ENCODE data around the gene DOCK4. TPM values are rescaled to one million over a fixed set of nuclear protein-coding genes. Genes with fewer than 3 reads are reported as not detected.

The DOCK4 gene
- total RNA-seq, 4 donors from 2014 or later: 14.0 to 48.1 (median 30.9) TPM

GRCh38 chr7:111841596-111842205, 364.5 kb downstream of the DOCK4 start:
- H3K27me3 ChIP-seq: no peaks in the 10 kb centered on the region
- intact Hi-C loops (cut with DNase I): no loop called here
- WGBS, 2 donors: 77 to 84% methylated on average over 5 of the region's 5 CpGs
- no peak for DNase-seq
- no peaks in the 10 kb centered on the region for H3K9me3 ChIP-seq
- H3K4me3 ChIP-seq (replicated peaks in 1 of 3): no peak overlapping the region
- H3K27ac ChIP-seq: no peak overlapping the region
- no peaks in the 10 kb centered on the region for H3K36me3 ChIP-seq
- TF ChIP-seq, protein P1, sequence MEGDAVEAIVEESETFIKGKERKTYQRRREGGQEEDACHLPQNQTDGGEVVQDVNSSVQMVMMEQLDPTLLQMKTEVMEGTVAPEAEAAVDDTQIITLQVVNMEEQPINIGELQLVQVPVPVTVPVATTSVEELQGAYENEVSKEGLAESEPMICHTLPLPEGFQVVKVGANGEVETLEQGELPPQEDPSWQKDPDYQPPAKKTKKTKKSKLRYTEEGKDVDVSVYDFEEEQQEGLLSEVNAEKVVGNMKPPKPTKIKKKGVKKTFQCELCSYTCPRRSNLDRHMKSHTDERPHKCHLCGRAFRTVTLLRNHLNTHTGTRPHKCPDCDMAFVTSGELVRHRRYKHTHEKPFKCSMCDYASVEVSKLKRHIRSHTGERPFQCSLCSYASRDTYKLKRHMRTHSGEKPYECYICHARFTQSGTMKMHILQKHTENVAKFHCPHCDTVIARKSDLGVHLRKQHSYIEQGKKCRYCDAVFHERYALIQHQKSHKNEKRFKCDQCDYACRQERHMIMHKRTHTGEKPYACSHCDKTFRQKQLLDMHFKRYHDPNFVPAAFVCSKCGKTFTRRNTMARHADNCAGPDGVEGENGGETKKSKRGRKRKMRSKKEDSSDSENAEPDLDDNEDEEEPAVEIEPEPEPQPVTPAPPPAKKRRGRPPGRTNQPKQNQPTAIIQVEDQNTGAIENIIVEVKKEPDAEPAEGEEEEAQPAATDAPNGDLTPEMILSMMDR (IDR thresholded peaks at IDR 0.05): no peak
- TF ChIP-seq POLR2A (IDR thresholded peaks at IDR 0.05): no peak
- H3K4me1 ChIP-seq: no peaks in the 10 kb centered on the region

DNA sequence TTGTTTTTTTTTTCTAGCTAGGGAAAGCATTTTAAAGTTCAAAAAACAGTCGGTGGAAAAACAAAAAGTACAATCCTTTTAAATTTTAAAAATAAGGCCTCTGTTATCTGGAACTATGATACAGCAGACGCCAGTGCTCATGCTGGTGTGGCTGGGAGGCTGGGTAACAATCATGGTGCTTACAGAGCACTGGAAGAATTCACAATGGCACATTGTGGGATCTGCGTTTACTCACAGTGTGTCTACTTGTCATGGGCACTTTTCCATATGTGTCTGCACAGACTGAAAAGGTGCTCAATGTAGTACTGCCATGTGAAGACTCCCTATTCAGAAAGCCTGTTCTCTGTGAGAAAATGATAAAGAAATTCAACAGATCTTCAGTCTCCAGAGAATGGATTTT, 365.7 kb downstream of the DOCK4 start:
- H3K36me3 ChIP-seq: no peaks in the 10 kb centered on the region
- intact Hi-C loops (cut with DNase I): no loop called here
- TF ChIP-seq POLR2A (IDR thresholded peaks at IDR 0.05): no peak
- TF ChIP-seq, protein P1 (IDR thresholded peaks at IDR 0.05): no peak

GRCh38 chr7:111839261-111839660, 366.9 kb downstream of the DOCK4 start:
- no peaks in the 10 kb centered on the region for H3K27me3 ChIP-seq
- no peaks in the 10 kb centered on the region for H3K4me1 ChIP-seq
- no peak for DNase-seq
- no peak overlapping the region for H3K4me3 ChIP-seq (replicated peaks in 1 of 3)
- intact Hi-C loops (cut with DNase I): no loop called here
- no peaks in the 10 kb centered on the region for H3K9me3 ChIP-seq
- H3K27ac ChIP-seq: no peak overlapping the region
- TF ChIP-seq, protein P1 (IDR thresholded peaks at IDR 0.05): no peak
- TF ChIP-seq POLR2A (IDR thresholded peaks at IDR 0.05): no peak
- no peaks in the 10 kb centered on the region for H3K36me3 ChIP-seq

More for the DNA sequence above, 365.7 kb downstream of the DOCK4 start:
- 85 to 89% methylated on average over 3 of the region's 3 CpGs for WGBS, 2 donors
- no peaks in the 10 kb centered on the region for H3K9me3 ChIP-seq
- no peak overlapping the region for H3K27ac ChIP-seq
- no peak overlapping the region for H3K4me3 ChIP-seq (replicated peaks in 1 of 3)
- no peak for DNase-seq
- H3K27me3 ChIP-seq: no peaks in the 10 kb centered on the region
- H3K4me1 ChIP-seq: no peaks in the 10 kb centered on the region

GRCh38 chr7:111836592-111836991, 369.6 kb downstream of the DOCK4 start:
- 83 to 84% methylated on average over 1 of the region's 1 CpG for WGBS, 2 donors
- H3K9me3 ChIP-seq: no peaks in the 10 kb centered on the region
- TF ChIP-seq, protein P1 (IDR thresholded peaks at IDR 0.05): no peak
- no peak for TF ChIP-seq POLR2A (IDR thresholded peaks at IDR 0.05)

DNA sequence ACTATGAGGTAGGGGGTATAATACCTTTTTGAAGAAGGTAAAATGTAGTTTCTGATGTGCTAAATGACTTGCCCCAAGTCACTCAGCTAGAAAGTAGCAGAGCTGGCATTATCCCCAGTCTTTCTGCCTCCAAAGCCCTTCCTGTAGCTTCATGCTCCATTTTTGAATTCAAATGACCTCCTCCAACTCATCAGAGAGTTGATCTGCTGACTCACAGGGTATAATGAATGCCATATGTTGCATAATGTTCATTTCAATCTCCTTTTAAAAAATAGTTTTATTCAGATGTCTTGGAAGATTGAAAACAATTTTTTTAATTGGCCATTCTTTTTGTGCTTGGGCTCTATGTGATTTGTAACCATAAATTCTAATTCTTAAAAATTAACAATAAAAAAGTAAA, 371.1 kb downstream of the DOCK4 start:
- H3K9me3 ChIP-seq: no peaks in the 10 kb centered on the region
- no peaks in the 10 kb centered on the region for H3K36me3 ChIP-seq
- no peaks in the 10 kb centered on the region for H3K4me1 ChIP-seq
- no peak overlapping the region for H3K4me3 ChIP-seq (replicated peaks in 1 of 3)
- DNase-seq: no peak
- intact Hi-C loops (cut with DNase I): no loop called here
- TF ChIP-seq POLR2A (IDR thresholded peaks at IDR 0.05): no peak
- TF ChIP-seq, protein P1 (IDR thresholded peaks at IDR 0.05): no peak
- no peaks in the 10 kb centered on the region for H3K27me3 ChIP-seq
- H3K27ac ChIP-seq: no peak overlapping the region

More at GRCh38 chr7:111836592-111836991, 369.6 kb downstream of the DOCK4 start:
- H3K27ac ChIP-seq: no peak overlapping the region
- H3K27me3 ChIP-seq: no peaks in the 10 kb centered on the region
- intact Hi-C loops (cut with DNase I): no loop called here
- no peaks in the 10 kb centered on the region for H3K36me3 ChIP-seq
- DNase-seq: no peak
- H3K4me1 ChIP-seq: no peaks in the 10 kb centered on the region
- no peak overlapping the region for H3K4me3 ChIP-seq (replicated peaks in 1 of 3)

All from thyroid gland (tissue), 4 donors.